GM18861 (cell line): ENCODE data around the gene KCNJ1.

Source experiments
- ATAC-seq: cut with Tn5 transposase; IDR thresholded peaks from one replicate; pipeline ENCODE4 v1.9.1; 2021; ENCODE audit not compliant: unreplicated experiment

The KCNJ1 gene

DNA sequence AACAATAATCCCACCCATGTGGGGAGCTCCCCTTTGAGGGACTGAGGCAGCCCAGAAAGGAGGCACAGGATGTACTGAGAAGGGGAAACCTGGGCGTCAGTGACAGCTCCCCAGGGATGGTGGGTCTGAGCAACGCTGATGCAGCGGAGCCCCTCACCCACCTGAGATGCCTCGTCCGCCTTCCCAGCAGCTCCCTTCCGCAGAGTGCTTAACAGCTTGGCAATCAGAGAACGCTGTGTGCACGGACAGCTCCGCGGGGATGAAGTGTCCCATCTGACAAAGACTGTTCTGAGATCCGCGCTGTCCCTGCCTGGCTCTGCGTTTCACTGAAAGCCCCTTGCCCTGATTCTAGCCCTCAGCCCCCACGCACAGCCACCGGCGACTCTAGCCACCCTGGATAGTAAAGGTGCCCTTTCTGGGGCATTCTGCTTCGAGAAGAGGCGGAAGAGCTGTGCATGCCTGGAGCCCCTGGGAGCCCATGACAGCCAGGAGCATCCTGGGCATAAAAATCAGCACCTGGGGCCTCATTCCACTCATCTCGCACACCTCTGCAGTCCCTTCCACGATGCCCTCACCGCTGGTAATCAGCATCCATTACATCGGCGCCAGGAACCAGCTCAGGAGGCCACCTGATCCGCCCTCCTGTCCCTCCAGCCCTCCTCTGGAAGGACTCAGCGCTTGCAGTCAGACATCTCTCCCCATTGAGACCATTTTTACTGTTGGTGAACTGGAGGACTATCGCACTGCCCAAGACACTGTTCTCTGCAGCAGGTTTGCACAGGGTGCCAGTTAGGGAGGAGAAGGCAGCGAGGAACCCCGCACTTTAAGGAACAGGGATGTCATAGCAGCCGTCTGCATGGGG, 34.8 kb upstream of the KCNJ1 start:
- ATAC-seq: no peak

GRCh38 chr11:128900468-128900867, 33.4 kb upstream of the KCNJ1 start:
- ATAC-seq: no peak

DNA sequence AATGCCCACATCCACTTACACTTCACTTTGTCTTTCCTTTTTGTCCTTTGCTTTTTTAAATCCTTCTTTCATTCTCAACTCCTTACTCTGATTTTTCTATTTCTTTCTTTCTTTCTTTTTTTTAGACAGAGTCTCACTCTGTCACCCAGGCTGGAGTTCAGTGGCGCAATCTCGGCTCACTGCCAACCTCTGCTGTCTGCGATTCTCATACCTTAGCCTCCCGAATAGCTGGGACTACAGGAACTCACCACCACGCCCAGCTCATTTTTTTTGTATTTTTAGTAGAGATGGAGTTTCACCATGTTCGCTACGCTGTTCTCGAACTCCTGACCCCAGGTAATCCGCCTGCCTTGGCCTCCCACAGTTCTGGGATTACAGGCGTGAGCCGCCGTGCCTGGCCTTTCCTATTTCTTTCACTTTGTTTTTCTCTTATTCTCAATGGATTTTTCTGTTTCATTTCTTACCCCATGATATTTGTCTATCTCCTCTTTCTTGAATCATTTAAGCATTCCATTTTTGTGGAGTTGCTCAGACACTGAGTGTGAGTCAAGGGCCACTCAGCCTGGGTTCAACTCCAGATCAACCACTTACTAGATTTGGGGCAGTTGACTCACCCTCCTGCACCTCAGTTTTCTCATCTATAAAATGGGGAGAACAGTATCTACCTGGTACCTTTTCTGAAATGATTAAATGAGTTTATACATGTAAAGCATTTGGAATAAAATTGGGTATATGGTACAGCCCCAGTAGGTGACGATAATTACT, 31.7 kb upstream of the KCNJ1 start:
- no peak for ATAC-seq

DNA sequence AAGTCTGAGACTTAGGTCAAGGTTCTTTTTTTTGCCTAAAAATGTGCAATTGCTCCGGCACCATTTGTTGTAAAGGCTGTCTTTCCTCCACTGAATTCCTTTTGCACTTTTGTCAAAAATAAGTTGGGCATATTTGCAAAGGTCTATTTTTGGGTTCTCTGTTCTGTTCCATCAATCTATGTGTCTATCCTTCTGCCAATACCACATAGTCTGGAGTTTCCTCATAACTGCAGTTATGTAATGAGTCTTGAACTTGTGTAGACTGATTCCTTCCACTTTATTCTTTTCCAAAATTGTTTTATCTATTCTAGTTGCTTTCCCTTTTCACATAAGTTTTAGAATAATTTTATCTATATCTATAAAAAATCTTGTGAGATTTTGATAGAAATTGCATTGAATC, 30.7 kb upstream of the KCNJ1 start:
- ATAC-seq: no peak

- ATAC-seq: no peak
These were observed 29.3 kb upstream of the KCNJ1 start for GRCh38 chr11:128896356-128896755.

DNA sequence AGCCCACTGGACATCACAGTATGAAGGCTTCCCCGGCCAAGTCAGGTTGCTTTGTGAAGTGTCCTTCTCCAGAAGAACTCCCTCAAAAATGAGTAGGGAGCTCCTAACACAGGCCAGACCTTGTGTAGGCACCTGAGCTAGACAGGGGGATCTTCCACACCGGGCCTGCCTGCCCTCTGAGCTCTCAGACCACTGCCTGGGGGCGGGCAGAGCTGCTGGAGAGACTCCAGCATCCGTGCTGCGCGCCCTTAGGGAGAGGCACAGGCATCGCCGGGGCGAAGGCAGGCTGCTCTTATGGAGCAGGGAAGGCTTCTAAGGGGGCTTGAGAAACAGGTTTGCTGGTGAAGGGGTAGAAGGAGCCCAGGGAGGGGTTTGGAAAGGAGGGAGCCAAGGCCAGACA, 28.4 kb upstream of the KCNJ1 start:
- ATAC-seq: no peak

DNA sequence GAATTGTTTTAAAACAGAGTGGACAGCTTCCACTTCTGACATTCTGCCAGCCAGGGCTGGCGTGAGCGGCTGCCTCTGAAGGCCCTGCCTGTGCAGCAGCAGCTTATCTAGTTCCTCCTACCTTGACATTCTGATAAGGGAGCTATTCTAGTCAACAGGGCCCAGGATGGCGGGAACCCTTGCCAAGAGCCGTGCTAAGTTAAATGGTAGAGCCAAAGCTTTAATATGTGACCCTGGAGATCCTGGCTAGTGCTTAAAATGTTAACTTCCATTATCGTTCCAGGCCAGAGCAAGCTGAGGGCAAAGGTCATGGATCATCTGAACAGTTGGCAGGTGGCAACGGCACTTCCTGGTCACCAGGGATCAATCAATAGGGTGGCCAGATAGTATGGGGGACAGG, 27.6 kb upstream of the KCNJ1 start:
- no peak for ATAC-seq

- no peak for ATAC-seq
These were observed 27.2 kb upstream of the KCNJ1 start for GRCh38 chr11:128894286-128894681.

DNA sequence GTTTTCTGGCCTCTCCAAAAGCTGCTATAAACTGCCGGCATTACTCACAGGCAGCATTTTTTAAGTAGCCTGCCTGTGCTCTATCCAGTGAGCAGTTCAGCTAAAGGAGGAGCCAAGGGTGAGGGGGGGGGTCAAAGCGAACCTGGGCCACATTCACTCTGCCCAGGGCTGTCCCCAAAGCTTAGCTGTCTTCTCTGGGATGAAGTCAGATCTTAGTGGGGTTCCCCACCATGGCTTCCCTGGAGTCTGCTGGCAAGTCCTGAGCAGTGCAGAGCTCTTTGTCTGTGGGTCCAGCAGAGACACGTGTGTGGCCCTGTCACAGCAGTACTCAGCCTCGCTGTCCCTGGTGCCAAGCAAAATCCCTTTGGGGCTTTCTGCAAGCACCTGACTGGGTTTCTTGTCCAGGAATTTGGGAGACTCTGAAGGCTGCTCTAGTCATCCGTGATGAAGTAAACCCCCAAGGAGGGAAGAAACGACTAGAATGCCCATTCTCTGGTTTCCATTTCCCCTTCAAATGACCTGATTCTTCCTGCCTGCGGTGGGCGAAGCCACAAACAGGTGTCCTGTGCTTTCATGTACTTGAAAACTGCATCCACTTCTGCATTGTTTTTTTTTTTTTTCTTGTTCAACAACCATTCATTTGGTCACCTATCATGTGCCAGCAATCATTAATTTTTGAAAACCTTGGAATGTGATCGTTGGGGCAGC, 26.6 kb upstream of the KCNJ1 start:
- ATAC-seq: peak; percentile 77

- ATAC-seq: no peak
These were observed 25.9 kb upstream of the KCNJ1 start for GRCh38 chr11:128892866-128893565.

- no peak for ATAC-seq
These were observed 24.9 kb upstream of the KCNJ1 start for GRCh38 chr11:128891913-128892398.

DNA sequence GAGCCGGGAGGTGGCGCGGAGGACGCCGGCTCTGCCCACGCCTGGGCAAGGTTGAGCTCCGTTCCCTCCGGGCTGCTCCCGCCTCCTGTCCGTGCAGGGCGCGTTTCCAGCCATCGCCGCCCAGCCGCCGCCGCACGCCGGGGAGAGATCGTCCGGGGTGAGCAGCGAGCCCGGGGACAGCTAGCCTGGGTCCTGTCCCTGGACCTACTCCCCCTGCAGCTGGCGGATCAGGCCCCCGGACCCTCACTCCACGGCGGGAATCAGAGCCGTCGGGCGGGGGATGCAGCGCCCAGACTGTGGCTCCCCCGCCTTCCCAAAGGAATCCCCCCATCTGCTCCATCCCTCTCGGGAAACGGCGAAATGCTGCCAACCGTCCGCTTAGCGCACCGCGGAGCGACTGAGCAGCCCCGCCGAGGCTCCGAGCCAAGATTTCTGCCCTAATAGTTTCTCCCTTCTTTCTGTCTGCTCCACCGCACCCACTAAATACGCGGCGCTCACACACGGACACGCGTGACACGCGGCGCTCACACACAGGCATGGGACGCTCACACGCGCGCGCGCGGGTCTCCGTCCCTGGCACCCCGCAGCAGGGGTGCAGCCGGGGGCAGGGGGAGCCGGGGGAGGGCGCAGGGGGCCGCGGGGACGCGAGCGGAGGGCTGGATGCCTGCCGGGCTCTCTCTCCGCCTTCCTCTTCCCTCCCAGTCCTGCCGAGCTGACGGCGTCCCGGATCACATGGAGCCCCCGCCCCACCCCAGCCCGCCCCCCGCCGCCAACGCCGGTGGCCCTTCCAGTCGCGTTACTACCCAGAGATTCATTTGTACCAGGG, 23.7 kb upstream of the KCNJ1 start, which contains the start of gene KCNJ5:
TSS of gene KCNJ5 (plus strand) at position 814 of the 826 bp plus-strand sequence. CDS start 19,918 bp downstream, outside the sequence.
- ATAC-seq: no peak

GRCh38 chr11:128890216-128890542, 23.1 kb upstream of the KCNJ1 start:
- ATAC-seq: no peak

- no peak for ATAC-seq
These were observed 22.6 kb upstream of the KCNJ1 start for GRCh38 chr11:128889657-128890213.

DNA sequence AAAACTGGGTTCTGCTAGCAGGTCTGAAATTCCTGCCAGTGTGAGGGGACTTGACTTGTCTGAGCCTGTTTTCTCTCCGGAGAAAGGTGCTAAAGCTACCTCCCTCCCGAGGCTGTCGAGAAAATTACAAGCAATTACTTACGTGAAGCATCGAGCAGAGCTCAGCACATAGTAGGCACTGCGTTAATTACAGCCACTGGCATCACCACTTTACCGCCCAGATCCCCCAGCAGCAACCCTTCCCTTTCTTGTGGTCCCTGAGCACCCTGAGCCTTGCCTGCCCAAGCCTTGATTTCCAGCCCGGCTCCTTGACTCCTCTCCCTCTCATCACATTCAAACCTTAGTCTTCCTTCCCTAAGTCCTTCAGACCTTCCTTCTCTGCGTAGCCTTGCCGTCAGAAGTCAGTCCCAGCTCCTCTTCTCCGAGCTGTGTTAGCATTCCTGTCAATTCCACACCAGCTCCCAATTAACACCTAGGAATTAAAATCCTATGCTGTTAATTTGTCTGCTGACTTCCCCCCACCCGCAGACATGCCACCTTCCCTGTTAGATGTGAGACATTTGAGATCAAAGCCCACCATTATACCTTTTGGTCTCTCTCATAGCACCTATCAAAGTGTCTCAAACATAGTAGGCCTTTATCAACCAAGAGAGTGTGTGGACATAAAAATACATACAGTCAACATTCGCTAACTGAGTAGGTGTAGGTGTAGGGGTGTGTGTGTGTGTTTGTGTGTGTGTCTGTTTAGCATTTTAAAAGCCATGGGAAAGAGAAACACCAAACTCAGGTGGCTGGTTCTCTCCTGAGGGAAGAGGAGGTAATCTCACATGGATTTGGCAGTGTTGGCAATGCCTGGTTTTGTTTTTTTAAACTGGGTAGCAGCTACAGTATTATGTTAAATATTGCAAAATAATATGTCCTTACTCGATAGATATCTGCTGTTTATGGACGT, 21.2 kb upstream of the KCNJ1 start:
- no peak for ATAC-seq

GRCh38 chr11:128886406-128887124, 19.5 kb upstream of the KCNJ1 start:
- no peak for ATAC-seq

- ATAC-seq: peak; percentile 91
These were observed 17.7 kb upstream of the KCNJ1 start for GRCh38 chr11:128884703-128885338.
